Nephron (organoid): ENCODE results near the gene SESTD1.

ENCODE experiments used
- H3K27ac Mint-ChIP-seq, 3 experiments: 2 replicates each; pipeline ENCODE4 v1.8.0; 2020; ENCODE audit warnings: mixed read lengths in 3 of 3, mild to moderate bottlenecking in 2 of 3, moderate library complexity in 1 of 3
- H3K27me3 Mint-ChIP-seq: 2 replicates; pipeline ENCODE4 v1.8.0; 2021; ENCODE audit warnings: low read depth, mild to moderate bottlenecking, moderate library complexity, mixed read lengths
- H3K36me3 Mint-ChIP-seq: 2 replicates; pipeline ENCODE4 v1.8.0; 2020; ENCODE audit warnings: low read depth, mixed read lengths
- H3K4me1 Mint-ChIP-seq: 2 replicates; pipeline ENCODE4 v1.8.0; 2020; ENCODE audit warnings: mixed read lengths
- H3K4me3 Mint-ChIP-seq, 3 experiments: 2 replicates each; pipeline ENCODE4 v1.8.0; 2020; ENCODE audit warnings: mild to moderate bottlenecking in 3 of 3, mixed read lengths in 3 of 3, moderate library complexity in 2 of 3
- H3K9me3 Mint-ChIP-seq: 2 replicates; pipeline ENCODE4 v1.8.0; 2020; ENCODE audit warnings: mixed read lengths
- TF ChIP-seq, protein P1 (sequence below), 3 experiments: fragments of 200-600 bp; sonication (generic); IDR thresholded peaks; one replicate each; pipeline ENCODE4 v1.5.0; 2021; ENCODE audit warnings: antibody characterized with exemption in 3 of 3; ENCODE audit not compliant: unreplicated experiment in 3 of 3

The SESTD1 gene

GRCh38 chr2:179123272-179123662 is 141.4 kb downstream of the SESTD1 start:
- H3K27ac Mint-ChIP-seq = no peak overlapping the region
- H3K9me3 Mint-ChIP-seq = no peaks in the 10 kb centered on the region
- H3K4me1 Mint-ChIP-seq = no peaks in the 10 kb centered on the region
- peaks cover 36% of the 10 kb centered on the region for H3K36me3 Mint-ChIP-seq
- TF ChIP-seq, protein P1, sequence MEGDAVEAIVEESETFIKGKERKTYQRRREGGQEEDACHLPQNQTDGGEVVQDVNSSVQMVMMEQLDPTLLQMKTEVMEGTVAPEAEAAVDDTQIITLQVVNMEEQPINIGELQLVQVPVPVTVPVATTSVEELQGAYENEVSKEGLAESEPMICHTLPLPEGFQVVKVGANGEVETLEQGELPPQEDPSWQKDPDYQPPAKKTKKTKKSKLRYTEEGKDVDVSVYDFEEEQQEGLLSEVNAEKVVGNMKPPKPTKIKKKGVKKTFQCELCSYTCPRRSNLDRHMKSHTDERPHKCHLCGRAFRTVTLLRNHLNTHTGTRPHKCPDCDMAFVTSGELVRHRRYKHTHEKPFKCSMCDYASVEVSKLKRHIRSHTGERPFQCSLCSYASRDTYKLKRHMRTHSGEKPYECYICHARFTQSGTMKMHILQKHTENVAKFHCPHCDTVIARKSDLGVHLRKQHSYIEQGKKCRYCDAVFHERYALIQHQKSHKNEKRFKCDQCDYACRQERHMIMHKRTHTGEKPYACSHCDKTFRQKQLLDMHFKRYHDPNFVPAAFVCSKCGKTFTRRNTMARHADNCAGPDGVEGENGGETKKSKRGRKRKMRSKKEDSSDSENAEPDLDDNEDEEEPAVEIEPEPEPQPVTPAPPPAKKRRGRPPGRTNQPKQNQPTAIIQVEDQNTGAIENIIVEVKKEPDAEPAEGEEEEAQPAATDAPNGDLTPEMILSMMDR (IDR thresholded peaks at IDR 0.05; ENCODE audit: unreplicated experiment in 3 of 3) = no peak
- no peaks in the 10 kb centered on the region for H3K27me3 Mint-ChIP-seq
- no peak overlapping the region for H3K4me3 Mint-ChIP-seq

- H3K36me3 Mint-ChIP-seq = peaks cover 60% of the 10 kb centered on the region
- peaks cover 21% of the 10 kb centered on the region for H3K4me1 Mint-ChIP-seq
- H3K9me3 Mint-ChIP-seq = no peaks in the 10 kb centered on the region
These were observed 156.9 kb downstream of the SESTD1 start for GRCh38 chr2:179107737-179108136.

DNA sequence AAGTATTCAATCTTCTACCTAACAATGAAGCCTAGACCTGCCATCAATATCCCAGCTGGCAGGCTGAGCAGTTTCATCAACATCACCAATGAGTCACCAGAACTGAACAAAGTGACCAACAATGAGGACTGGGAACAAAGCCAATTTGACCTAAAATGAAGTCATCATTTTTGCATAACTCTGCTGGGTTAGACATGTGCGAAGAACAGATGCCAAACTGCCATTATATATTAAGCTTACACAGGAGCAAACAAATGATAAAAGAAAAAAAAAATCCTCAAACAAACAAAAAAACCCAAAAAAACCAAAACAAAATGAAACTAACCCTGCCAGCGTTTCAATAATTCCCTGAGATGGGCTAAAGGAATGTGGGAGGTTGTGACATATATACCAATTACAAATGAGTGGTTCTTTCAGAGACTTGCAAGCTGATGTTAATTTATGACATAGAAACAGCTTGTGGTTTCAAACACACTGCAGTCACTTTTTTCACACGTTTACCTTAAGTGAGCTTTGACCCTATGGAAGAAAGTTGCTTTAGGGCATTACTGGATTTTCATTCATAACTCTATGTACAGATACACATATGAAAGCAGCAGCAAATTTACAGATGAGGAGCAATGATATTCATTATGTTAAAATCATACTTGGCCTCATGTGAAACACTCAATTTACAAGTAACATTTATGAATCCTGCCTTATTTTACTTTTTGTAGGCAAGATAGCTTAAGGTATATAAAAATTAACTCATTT is 157.8 kb downstream of the SESTD1 start:
- Mint-ChIP-seq H3K27ac (peak overlapping the region in 2 of 3 experiments; percentile 16 to 81), H3K27me3 (no peaks in the 10 kb centered on the region), H3K9me3 (no peaks in the 10 kb centered on the region), H3K4me3 (peak overlapping the region in 1 of 3 experiments; percentile 12), H3K4me1 (peaks cover 21% of the 10 kb centered on the region), H3K36me3 (peaks cover 51% of the 10 kb centered on the region)
- TF ChIP-seq, protein P1 (IDR thresholded peaks at IDR 0.05; ENCODE audit: unreplicated experiment in 3 of 3) = no peak

More at GRCh38 chr2:179107737-179108136, 156.9 kb downstream of the SESTD1 start:
- Mint-ChIP-seq H3K4me3 (no peak overlapping the region), H3K27ac (peak overlapping the region in 2 of 3 experiments; percentile 46 to 49), H3K27me3 (no peaks in the 10 kb centered on the region)
- TF ChIP-seq, protein P1 (IDR thresholded peaks at IDR 0.05; ENCODE audit: unreplicated experiment in 3 of 3) = no peak

DNA sequence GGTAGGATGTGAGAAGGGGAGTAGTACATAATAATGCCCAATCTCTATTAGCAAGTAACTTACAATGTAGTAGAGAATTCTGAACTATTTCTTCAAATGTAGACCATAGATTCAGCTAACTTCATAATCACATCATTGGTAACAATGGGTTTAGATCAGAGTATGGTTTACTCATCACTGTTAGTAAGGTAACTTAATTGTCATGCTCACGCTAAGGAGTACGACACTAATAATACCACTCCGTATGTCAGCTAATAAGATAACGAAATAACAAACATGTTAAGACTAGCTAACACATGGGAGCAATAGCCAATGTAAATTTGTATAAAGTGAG is 158.3 kb downstream of the SESTD1 start:
- H3K27me3 Mint-ChIP-seq = no peaks in the 10 kb centered on the region
- H3K27ac Mint-ChIP-seq = peak overlapping the region in 2 of 3 experiments; percentile 16 to 81
- peaks cover 21% of the 10 kb centered on the region for H3K4me1 Mint-ChIP-seq
- no peaks in the 10 kb centered on the region for H3K9me3 Mint-ChIP-seq
- TF ChIP-seq, protein P1 (IDR thresholded peaks at IDR 0.05; ENCODE audit: unreplicated experiment in 3 of 3) = no peak
- H3K4me3 Mint-ChIP-seq = no peak overlapping the region
- H3K36me3 Mint-ChIP-seq = peaks cover 48% of the 10 kb centered on the region

GRCh38 chr2:179104736-179105135 is 159.9 kb downstream of the SESTD1 start:
- peak overlapping the region in 1 of 3 experiments; percentile 7 for H3K27ac Mint-ChIP-seq
- H3K4me3 Mint-ChIP-seq = no peak overlapping the region
- H3K36me3 Mint-ChIP-seq = peaks cover 41% of the 10 kb centered on the region
- peaks cover 21% of the 10 kb centered on the region for H3K4me1 Mint-ChIP-seq
- H3K27me3 Mint-ChIP-seq = no peaks in the 10 kb centered on the region
- TF ChIP-seq, protein P1 (IDR thresholded peaks at IDR 0.05; ENCODE audit: unreplicated experiment in 3 of 3) = no peak
- H3K9me3 Mint-ChIP-seq = no peaks in the 10 kb centered on the region
